GM12892 (cell line): Measurements from ENCODE around the gene TMEM154.
A peak's percentile ranks its signal among the peaks of the same experiment; 100 is the strongest.

Experiments
- DNase-seq: peaks from one replicate; pipeline ENCODE4 v3.0.0; 2011; ENCODE audit not compliant: insufficient read length
- FAIRE-seq: peaks from 2 replicates; lab custom pipeline; 2011; peaks lifted over from hg19 to GRCh38; lab: Jason Lieb, UNC
- POLR2A ChIP-seq: IDR thresholded peaks from 2 replicates; pipeline ENCODE4 v1.6.1; 2011; ENCODE audit warnings: low read depth, low read length, control low read depth
- POLR2AphosphoS5 ChIP-seq: IDR thresholded peaks from 2 replicates; pipeline ENCODE4 v1.6.1; 2011; ENCODE audit warnings: low read depth, low read length, control low read depth
- TAF1 ChIP-seq: IDR thresholded peaks from 2 replicates; pipeline ENCODE4 v1.6.1; 2011; ENCODE audit warnings: low read depth, mild to moderate bottlenecking, control low read depth, low read length, borderline replicate concordance

Gene TMEM154

GRCh38 chr4:152579107-152579764, 100.6 kb downstream of the TMEM154 start:
- DNase-seq (no peak), FAIRE-seq (no peak)
- TF ChIP-seq TAF1 (no peak), POLR2A (no peak), POLR2AphosphoS5 (no peak)

- TF ChIP-seq POLR2A: no peak
- no peak for TF ChIP-seq POLR2AphosphoS5
- TF ChIP-seq TAF1: no peak
- DNase-seq: no peak
- FAIRE-seq: no peak
These were observed 101.1 kb downstream of the TMEM154 start for GRCh38 chr4:152578670-152579069.

- FAIRE-seq (peak; percentile 36), DNase-seq (no peak)
- TF ChIP-seq TAF1: no peak
- TF ChIP-seq POLR2AphosphoS5: no peak
- no peak for TF ChIP-seq POLR2A
These were observed 101.9 kb downstream of the TMEM154 start for GRCh38 chr4:152577708-152578396.

- peak; percentile 21 for FAIRE-seq
- TF ChIP-seq TAF1: no peak
- no peak for TF ChIP-seq POLR2AphosphoS5
- TF ChIP-seq POLR2A: no peak
These were observed 104.3 kb downstream of the TMEM154 start for GRCh38 chr4:152575533-152575932.

GRCh38 chr4:152573861-152574260, 105.9 kb downstream of the TMEM154 start:
- TF ChIP-seq POLR2AphosphoS5 (no peak), POLR2A (no peak), TAF1 (no peak)
- FAIRE-seq: no peak
- DNase-seq: no peak

More at GRCh38 chr4:152575533-152575932, 104.3 kb downstream of the TMEM154 start:
- DNase-seq: no peak

- TF ChIP-seq POLR2A (no peak), TAF1 (no peak), POLR2AphosphoS5 (no peak)
- DNase-seq (no peak), FAIRE-seq (peak; percentile 85)
These were observed 107.2 kb downstream of the TMEM154 start for GRCh38 chr4:152572417-152573086.

GRCh38 chr4:152571770-152572169, 108.0 kb downstream of the TMEM154 start:
- TF ChIP-seq POLR2A: no peak
- no peak for TF ChIP-seq POLR2AphosphoS5
- no peak for DNase-seq
- FAIRE-seq: no peak

- DNase-seq: no peak
- TF ChIP-seq POLR2A (no peak), POLR2AphosphoS5 (no peak), TAF1 (no peak)
- FAIRE-seq: no peak
These were observed 108.5 kb downstream of the TMEM154 start for GRCh38 chr4:152571296-152571695.
